Endodermal cell (in vitro differentiated cells): Measurements from ENCODE around the gene SWT1. TPM values are rescaled to one million over a fixed set of nuclear protein-coding genes. Genes with fewer than 3 reads are reported as not detected.
"Not testable (repeated sequence)": the region's sequence is repeated elsewhere in the genome, so short reads cannot be mapped to it uniquely, and the experiment has no call there.

Experiments used
- DNase-seq: peaks from one replicate; pipeline ENCODE4 v3.0.0-alpha.2; 2017
- H3K27ac ChIP-seq: 2 replicates; pipeline ENCODE4 v1.5.1; 2013; ENCODE audit warnings: mild to moderate bottlenecking, low read depth, low read length, moderate library complexity
- H3K27me3 ChIP-seq: 2 replicates; pipeline ENCODE4 v1.6.1; 2013; ENCODE audit warnings: mild to moderate bottlenecking, low read length, moderate library complexity; ENCODE audit not compliant: insufficient read depth, control insufficient read depth, poor library complexity, severe bottlenecking
- H3K36me3 ChIP-seq: 2 replicates; pipeline ENCODE4 v1.7.0; 2013; ENCODE audit warnings: mild to moderate bottlenecking, low read length, moderate library complexity; ENCODE audit not compliant: control insufficient read depth, insufficient read depth
- H3K4me1 ChIP-seq: one replicate; pipeline ENCODE4 v1.7.0; 2013; ENCODE audit warnings: low read length; ENCODE audit not compliant: control insufficient read depth, insufficient read depth
- H3K4me3 ChIP-seq: 2 replicates; pipeline ENCODE4 v1.5.1; 2013; ENCODE audit warnings: mild to moderate bottlenecking, low read length, moderate library complexity
- H3K9ac ChIP-seq: 2 replicates; pipeline ENCODE4 v1.6.1; 2013; ENCODE audit warnings: mild to moderate bottlenecking, low read length, moderate library complexity; ENCODE audit not compliant: poor library complexity, severe bottlenecking; ENCODE audit errors: extremely low read depth
- H3K9me3 ChIP-seq: 2 replicates; pipeline ENCODE4 v1.6.1; 2013; ENCODE audit warnings: mild to moderate bottlenecking, low read length, moderate library complexity; ENCODE audit not compliant: control insufficient read depth
- H3K27ac Mint-ChIP-seq: 2 replicates; pipeline ENCODE4 v1.8.0; 2020; ENCODE audit warnings: mixed read lengths
- H3K27me3 Mint-ChIP-seq: 2 replicates; pipeline ENCODE4 v1.8.0; 2021; ENCODE audit warnings: mild to moderate bottlenecking, mixed read lengths; ENCODE audit not compliant: insufficient read depth
- H3K36me3 Mint-ChIP-seq: 2 replicates; pipeline ENCODE4 v1.8.0; 2020; ENCODE audit warnings: low read depth, mixed read lengths
- H3K4me1 Mint-ChIP-seq: 2 replicates; pipeline ENCODE4 v1.8.0; 2020; ENCODE audit warnings: mixed read lengths
- H3K4me3 Mint-ChIP-seq: 2 replicates; pipeline ENCODE4 v1.8.0; 2020; ENCODE audit warnings: mild to moderate bottlenecking, moderate library complexity, mixed read lengths
- H3K9me3 Mint-ChIP-seq: 2 replicates; pipeline ENCODE4 v1.8.0; 2020; ENCODE audit warnings: mild to moderate bottlenecking, mixed read lengths
- WGBS, 2 experiments: methylation state at CpG; one replicate each; pipeline versions ENCODE4 v1.1.5 to v1.1.7; 2013; ENCODE audit warnings: missing lambda C conversion rate in 2 of 2, mixed read lengths in 1 of 2; ENCODE audit not compliant: insufficient coverage in 1 of 2, insufficient read length in 1 of 2; 5-methylcytosine and 5-hydroxymethylcytosine counted together
- total RNA-seq, 2 donors: library from RNA; stranded (reverse); fragmentation: NEBNext Ultra II Directional in 1 of 2; extraction: Animal tissue kit (Norgen Biotek cat#: 25700) in 1 of 2; gene quantifications; 2 replicates in 1 of 2; 3 replicates in 1 of 2; pipeline ENCODE4 v1.2.1, GENCODE V29; 2021
- TF ChIP-seq, protein P1 (sequence below): fragments of 200-600 bp; sonication (generic); conservative IDR thresholded peaks from 2 replicates; pipeline ENCODE4 v1.5.0; 2021; ENCODE audit warnings: antibody characterized with exemption, mild to moderate bottlenecking

The SWT1 gene
- total RNA-seq, 2 donors from 2014 or later, result 9.7 to 13.4 TPM

GRCh38 chr1:185170291-185170848 is 13.4 kb downstream of the SWT1 start:
- Mint-ChIP-seq H3K4me3 (no peak overlapping the region), H3K36me3 (peaks cover 9% of the 10 kb centered on the region), H3K27me3 (no peaks in the 10 kb centered on the region), H3K9me3 (no peaks in the 10 kb centered on the region), H3K4me1 (no peaks in the 10 kb centered on the region), H3K27ac (peak overlapping the region; percentile 72)
- Histone ChIP-seq H3K36me3 (peaks cover 10% of the 10 kb centered on the region), H3K27me3 (no peaks in the 10 kb centered on the region), H3K27ac (no peak overlapping the region), H3K4me1 (no peaks in the 10 kb centered on the region), H3K9ac (no peak overlapping the region), H3K9me3 (no peaks in the 10 kb centered on the region), H3K4me3 (no peak overlapping the region)
- 30 to 42% methylated on average over 4 to 5 of the region's 5 CpGs for WGBS, 2 experiments
- peak; percentile 85 for DNase-seq
- TF ChIP-seq, protein P1, sequence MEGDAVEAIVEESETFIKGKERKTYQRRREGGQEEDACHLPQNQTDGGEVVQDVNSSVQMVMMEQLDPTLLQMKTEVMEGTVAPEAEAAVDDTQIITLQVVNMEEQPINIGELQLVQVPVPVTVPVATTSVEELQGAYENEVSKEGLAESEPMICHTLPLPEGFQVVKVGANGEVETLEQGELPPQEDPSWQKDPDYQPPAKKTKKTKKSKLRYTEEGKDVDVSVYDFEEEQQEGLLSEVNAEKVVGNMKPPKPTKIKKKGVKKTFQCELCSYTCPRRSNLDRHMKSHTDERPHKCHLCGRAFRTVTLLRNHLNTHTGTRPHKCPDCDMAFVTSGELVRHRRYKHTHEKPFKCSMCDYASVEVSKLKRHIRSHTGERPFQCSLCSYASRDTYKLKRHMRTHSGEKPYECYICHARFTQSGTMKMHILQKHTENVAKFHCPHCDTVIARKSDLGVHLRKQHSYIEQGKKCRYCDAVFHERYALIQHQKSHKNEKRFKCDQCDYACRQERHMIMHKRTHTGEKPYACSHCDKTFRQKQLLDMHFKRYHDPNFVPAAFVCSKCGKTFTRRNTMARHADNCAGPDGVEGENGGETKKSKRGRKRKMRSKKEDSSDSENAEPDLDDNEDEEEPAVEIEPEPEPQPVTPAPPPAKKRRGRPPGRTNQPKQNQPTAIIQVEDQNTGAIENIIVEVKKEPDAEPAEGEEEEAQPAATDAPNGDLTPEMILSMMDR, result peak; percentile 92

GRCh38 chr1:185193756-185194155 is 36.8 kb downstream of the SWT1 start:
- H3K27me3 ChIP-seq, result no peaks in the 10 kb centered on the region
- DNase-seq, result no peak
- H3K36me3 Mint-ChIP-seq, result peaks cover 58% of the 10 kb centered on the region
- H3K9me3 Mint-ChIP-seq, result peaks cover 20% of the 10 kb centered on the region
- no peak overlapping the region for H3K27ac Mint-ChIP-seq
- H3K9ac ChIP-seq, result no peak overlapping the region
- H3K27ac ChIP-seq, result no peak overlapping the region
- peaks cover 11% of the 10 kb centered on the region for H3K9me3 ChIP-seq
- no peak overlapping the region for H3K4me3 ChIP-seq
- H3K36me3 ChIP-seq, result peaks cover 16% of the 10 kb centered on the region
- no peak overlapping the region for H3K4me3 Mint-ChIP-seq
- H3K27me3 Mint-ChIP-seq, result no peaks in the 10 kb centered on the region
- TF ChIP-seq, protein P1, result no peak
- 91% methylated on average over 1 of the region's 1 CpG; no CpG with 5 or more reads in 1 of the 2 experiments for whole genome bisulfite sequencing, 2 experiments
- H3K4me1 ChIP-seq, result no peaks in the 10 kb centered on the region
- H3K4me1 Mint-ChIP-seq, result no peaks in the 10 kb centered on the region

- DNase-seq, H3K4me1 Mint-ChIP-seq, H3K27ac Mint-ChIP-seq, H3K4me3 Mint-ChIP-seq, H3K4me3 ChIP-seq, H3K27me3 Mint-ChIP-seq, H3K4me1 ChIP-seq, H3K27me3 ChIP-seq, H3K9ac ChIP-seq, H3K36me3 ChIP-seq, H3K27ac ChIP-seq: not testable (repeated sequence)
- Mint-ChIP-seq H3K36me3 (peaks cover 61% of the 10 kb centered on the region), H3K9me3 (peaks cover 37% of the 10 kb centered on the region)
- peaks cover 18% of the 10 kb centered on the region for H3K9me3 ChIP-seq
- WGBS, 2 experiments, result 91 to 100% methylated on average over 2 to 4 of the region's 4 CpGs
Observed at GRCh38 chr1:185198712-185199111, 41.7 kb downstream of the SWT1 start.

DNA sequence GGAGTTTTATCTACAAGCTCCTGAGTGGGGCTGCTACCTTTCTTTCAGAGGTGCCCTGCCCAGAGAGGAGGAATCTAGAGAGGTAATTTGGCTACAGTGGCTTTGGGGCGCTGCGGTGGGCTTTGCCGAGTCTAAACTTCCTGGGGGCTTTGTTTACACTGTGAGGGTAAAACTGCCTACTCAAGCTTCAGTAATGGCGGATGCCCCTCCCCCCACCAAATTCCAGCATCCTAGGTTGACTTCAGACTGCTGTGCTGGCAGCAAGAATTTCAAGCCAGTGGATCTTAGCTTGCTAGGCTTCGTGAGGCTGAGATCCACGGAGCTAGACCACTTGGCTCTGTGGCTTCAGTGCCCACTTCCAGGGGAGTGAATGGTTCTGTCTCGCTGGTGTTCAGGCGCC is 43.9 kb downstream of the SWT1 start:
- no peak overlapping the region for H3K27ac ChIP-seq
- H3K4me3 ChIP-seq, result no peak overlapping the region
- Mint-ChIP-seq H3K36me3 (peaks cover 47% of the 10 kb centered on the region), H3K4me1 (no peaks in the 10 kb centered on the region), H3K27me3 (no peaks in the 10 kb centered on the region), H3K9me3 (peaks cover 37% of the 10 kb centered on the region), H3K27ac (no peak overlapping the region), H3K4me3 (no peak overlapping the region)
- TF ChIP-seq, protein P1, result no peak
- no peaks in the 10 kb centered on the region for H3K36me3 ChIP-seq
- H3K4me1 ChIP-seq, result no peaks in the 10 kb centered on the region
- H3K9me3 ChIP-seq, result peaks cover 18% of the 10 kb centered on the region
- H3K27me3 ChIP-seq, result no peaks in the 10 kb centered on the region
- WGBS, 2 experiments, result 89 to 95% methylated on average over 4 to 8 of the region's 8 CpGs
- peak; percentile 53 for DNase-seq
- H3K9ac ChIP-seq, result no peak overlapping the region
